ENCODE results near the gene MS4A10.

DNA sequence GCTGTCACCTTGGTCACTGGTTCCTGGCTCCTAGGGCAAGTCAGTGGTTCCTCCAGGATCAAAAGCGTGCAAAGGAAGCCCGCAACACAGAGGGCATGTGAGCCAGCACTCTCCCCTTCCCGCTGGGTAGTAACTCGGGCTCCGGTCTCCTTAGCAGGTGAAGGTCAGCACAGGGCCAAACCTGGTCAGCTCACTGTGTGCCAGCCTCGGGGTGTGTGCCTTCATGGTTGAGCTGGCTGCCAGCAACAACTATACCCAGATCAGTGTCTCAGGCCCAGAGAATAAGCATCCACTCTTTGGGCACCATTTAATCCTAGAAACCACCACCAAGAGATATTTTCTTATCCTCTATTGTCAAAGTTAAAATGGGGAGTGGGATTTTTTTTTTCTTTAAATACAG lies 40.7 kb downstream of the MS4A10 start:
- no peak for TF ChIP-seq POLR2AphosphoS5 (IDR thresholded peaks at IDR 0.05; ENCODE audit: low read depth, low read length)
- TF ChIP-seq POLR2A (IDR thresholded peaks at IDR 0.05; ENCODE audit: low read depth, low read length): no peak
